SKM-1 treated with dmso at 0.1 percent for 144 hours (cell line): ENCODE results near the gene PFKFB3.

ENCODE experiments used
- DNase-seq: peaks from one replicate; lab custom pipeline; 2025; ENCODE audit not compliant: unreplicated experiment; lab: John Stamatoyannopoulos, UW

PFKFB3 gene

GRCh38 chr10:6297951-6298381, 95.2 kb downstream of the PFKFB3 start:
- peak; percentile 63 for DNase-seq

- DNase-seq = no peak
These were observed 95.7 kb downstream of the PFKFB3 start for GRCh38 chr10:6298428-6298827.

DNA sequence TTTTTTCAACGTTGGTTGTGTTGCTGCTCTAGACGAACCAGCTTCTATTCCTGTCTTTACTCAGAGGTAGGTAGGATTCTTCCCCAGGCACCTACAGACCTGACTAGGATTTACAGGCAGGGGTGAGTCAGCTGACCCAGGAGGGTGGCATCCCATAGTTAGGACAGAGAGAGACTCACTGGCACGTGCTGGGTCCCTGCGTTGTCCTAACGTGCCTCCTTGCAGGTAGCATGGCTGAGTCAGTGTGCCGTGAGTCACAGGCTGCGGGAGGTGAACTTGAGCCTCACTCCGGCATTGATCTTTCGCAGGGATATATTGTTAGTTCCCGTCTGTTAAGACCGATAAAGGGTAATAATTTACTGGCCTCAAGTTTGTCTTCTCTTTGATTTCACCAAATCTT, 96.5 kb downstream of the PFKFB3 start:
- no peak for DNase-seq

DNA sequence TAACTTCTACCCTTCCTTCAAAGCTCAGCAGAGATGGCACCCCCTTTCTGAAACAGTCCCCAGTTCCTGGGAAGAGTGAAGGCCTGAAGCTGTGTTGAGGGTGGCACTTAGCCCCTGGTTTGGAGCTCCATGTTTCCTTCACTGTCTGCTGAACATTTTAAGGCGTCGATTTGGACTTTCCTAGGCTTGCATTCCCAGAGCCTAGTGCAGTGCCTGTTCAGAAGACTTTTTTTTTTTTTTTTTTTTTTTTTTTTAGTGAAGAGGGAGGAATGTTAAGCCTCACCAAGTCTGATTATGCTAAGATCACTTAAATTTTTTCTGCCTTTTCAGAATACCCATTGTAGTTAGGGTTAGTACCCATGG, 97.0 kb downstream of the PFKFB3 start:
- no peak for DNase-seq

GRCh38 chr10:6300106-6300783, 97.5 kb downstream of the PFKFB3 start:
- peak; percentile 39 for DNase-seq

DNA sequence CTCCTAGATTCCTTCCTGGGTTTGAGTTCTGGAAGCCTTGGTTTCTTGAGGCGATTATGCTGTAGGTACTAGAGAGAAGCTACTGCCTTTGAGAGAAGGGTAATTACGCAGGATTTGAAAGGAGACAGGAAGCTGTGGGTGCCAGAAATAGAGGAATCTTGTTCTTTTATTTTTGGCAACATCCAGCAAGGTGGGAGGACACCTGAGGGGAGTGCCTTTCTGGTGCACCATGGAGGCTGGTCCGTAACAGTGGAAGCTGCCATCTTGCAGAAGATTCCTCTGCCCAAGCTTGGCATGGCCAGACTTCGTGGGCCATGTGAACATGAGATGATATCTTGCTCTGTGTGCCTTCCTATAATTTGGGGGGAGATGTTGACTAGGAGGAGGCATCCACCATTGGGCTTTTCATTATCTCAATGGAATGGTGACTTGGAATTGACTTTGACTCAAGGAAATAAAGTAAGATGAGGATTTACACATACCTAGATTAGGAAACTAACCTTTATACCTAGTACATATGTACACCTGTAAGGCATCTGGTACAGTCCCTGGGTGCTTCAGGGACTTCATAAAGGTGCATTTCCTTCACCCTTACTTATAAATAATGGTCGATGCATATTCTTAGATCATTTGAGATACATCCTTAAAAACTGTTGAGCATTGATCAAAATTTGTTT, 98.2 kb downstream of the PFKFB3 start:
- no peak for DNase-seq

GRCh38 chr10:6301488-6302075, 98.8 kb downstream of the PFKFB3 start:
- DNase-seq = no peak
